GM23338 (cell line): ENCODE measurements around the gene CDC73. TPM values are rescaled to one million over a fixed set of nuclear protein-coding genes. Genes with fewer than 3 reads are reported as not detected.
A peak's percentile ranks its signal among the peaks of the same experiment; 100 is the strongest.

Experiments used
- ATAC-seq: fragments of 200-7000 bp; cut with Tn5 transposase; 3 replicates; pipeline ENCODE4 v1.9.1; 2020
- DNase-seq: peaks from one replicate; pipeline ENCODE4 v3.0.0-alpha.2; 2015; ENCODE audit warnings: low spot score
- H2AFZ ChIP-seq: fragments of 200-600 bp; sonication (generic); 2 replicates; pipeline ENCODE4 v1.8.0; 2016; ENCODE audit warnings: antibody characterized with exemption, mild to moderate bottlenecking, moderate library complexity
- H3F3A ChIP-seq: fragments of 200-600 bp; sonication (generic); replicated peaks from 2 replicates; pipeline ENCODE4 v1.8.0; 2017; ENCODE audit warnings: antibody characterized with exemption, mixed run types, low read depth
- H3K27ac ChIP-seq: fragments of 200-600 bp; sonication (generic); 2 replicates; pipeline ENCODE4 v1.6.1; 2016; ENCODE audit warnings: low read depth
- H3K27me3 ChIP-seq: fragments of 200-600 bp; sonication (generic); 2 replicates; pipeline ENCODE4 v1.8.0; 2016; ENCODE audit warnings: mild to moderate bottlenecking, mixed run types, moderate library complexity; ENCODE audit not compliant: insufficient read depth
- H3K36me3 ChIP-seq: fragments of 200-600 bp; sonication (generic); 2 replicates; pipeline ENCODE4 v1.8.0; 2016; ENCODE audit warnings: mild to moderate bottlenecking; ENCODE audit not compliant: insufficient read depth
- H3K4me1 ChIP-seq: fragments of 200-600 bp; sonication (generic); 2 replicates; pipeline ENCODE4 v1.8.0; 2016; ENCODE audit warnings: mild to moderate bottlenecking, moderate library complexity; ENCODE audit not compliant: insufficient read depth
- H3K4me2 ChIP-seq: fragments of 200-600 bp; sonication (generic); 2 replicates; pipeline ENCODE4 v1.7.1; 2017; ENCODE audit warnings: mixed run types
- H3K4me3 ChIP-seq: fragments of 200-600 bp; sonication (generic); 2 replicates; pipeline ENCODE4 v1.6.1; 2016; ENCODE audit warnings: mixed run types
- H3K79me2 ChIP-seq: fragments of 200-600 bp; sonication (generic); replicated peaks from 2 replicates; pipeline ENCODE4 v1.8.0; 2017; ENCODE audit warnings: mild to moderate bottlenecking; ENCODE audit not compliant: insufficient read depth
- H3K9me2 ChIP-seq: fragments of 200-600 bp; sonication (generic); 2 replicates; pipeline ENCODE4 v1.8.0; 2017; ENCODE audit not compliant: insufficient read depth
- H4K20me1 ChIP-seq: fragments of 200-600 bp; sonication (generic); replicated peaks from 2 replicates; pipeline ENCODE4 v1.8.0; 2017; ENCODE audit warnings: mild to moderate bottlenecking; ENCODE audit not compliant: insufficient read depth
- H3K27ac Mint-ChIP-seq: 2 replicates; pipeline ENCODE4 v1.8.0; 2020; ENCODE audit warnings: inconsistent platforms, mild to moderate bottlenecking, moderate library complexity, mixed read lengths
- H3K27me3 Mint-ChIP-seq: 3 replicates; pipeline ENCODE4 v1.8.0; 2022; ENCODE audit warnings: low read depth, mild to moderate bottlenecking, moderate library complexity, mixed read lengths, inconsistent platforms; ENCODE audit not compliant: insufficient read depth, poor library complexity
- H3K36me3 Mint-ChIP-seq: 3 replicates; pipeline ENCODE4 v1.8.0; 2021; ENCODE audit warnings: low read depth, mild to moderate bottlenecking, inconsistent platforms, moderate library complexity, mixed read lengths
- H3K4me1 Mint-ChIP-seq: 3 replicates; pipeline ENCODE4 v1.8.0; 2020; ENCODE audit warnings: mild to moderate bottlenecking, inconsistent platforms, mixed read lengths
- H3K4me3 Mint-ChIP-seq: 3 replicates; pipeline ENCODE4 v1.8.0; 2021; ENCODE audit warnings: moderate library complexity, mild to moderate bottlenecking, inconsistent platforms, mixed read lengths
- H3K9me3 Mint-ChIP-seq: 3 replicates; pipeline ENCODE4 v1.8.0; 2020; ENCODE audit warnings: moderate library complexity, mild to moderate bottlenecking, inconsistent platforms, mixed read lengths
- CREB1 ChIP-seq: fragments of 250-450 bp; sonication (Bioruptor Pico); IDR thresholded peaks from 2 replicates; pipeline ENCODE4 v1.5.0; 2020; ENCODE audit warnings: low read depth, mild to moderate bottlenecking, moderate library complexity
- EZH2 ChIP-seq: fragments of 200-600 bp; sonication (generic); IDR thresholded peaks from one replicate; pipeline ENCODE4 v1.8.0; 2017; ENCODE audit warnings: antibody characterized with exemption, mild to moderate bottlenecking, low read depth; ENCODE audit not compliant: unreplicated experiment
- EZH2phosphoT487 ChIP-seq: fragments of 200-600 bp; sonication (generic); IDR thresholded peaks from one replicate; pipeline ENCODE4 v1.8.1; 2018; ENCODE audit warnings: antibody characterized with exemption; ENCODE audit not compliant: unreplicated experiment
- JUNB ChIP-seq: IDR thresholded peaks from one replicate; pipeline ENCODE4 v1.6.1; 2016; ENCODE audit warnings: antibody characterized with exemption; ENCODE audit not compliant: unreplicated experiment
- NANOG ChIP-seq: IDR thresholded peaks from 2 replicates; pipeline ENCODE4 v1.6.1; 2016; ENCODE audit warnings: antibody characterized with exemption, borderline replicate concordance
- POLR2AphosphoS5 ChIP-seq: IDR thresholded peaks from 2 replicates; pipeline ENCODE4 v1.6.1; 2016; ENCODE audit warnings: antibody characterized with exemption, low read depth
- STAT1 ChIP-seq: IDR thresholded peaks from one replicate; pipeline ENCODE4 v1.6.1; 2016; ENCODE audit warnings: antibody characterized with exemption; ENCODE audit not compliant: unreplicated experiment
- ZNF114 ChIP-seq: fragments of 250-450 bp; sonication (Bioruptor Pico); IDR thresholded peaks from 2 replicates; pipeline ENCODE4 v1.5.0; 2020; ENCODE audit warnings: mild to moderate bottlenecking, moderate library complexity
- ZNF331 ChIP-seq: fragments of 250-450 bp; sonication (Bioruptor Pico); IDR thresholded peaks from 2 replicates; pipeline ENCODE4 v1.5.0; 2020; ENCODE audit warnings: low read depth, mild to moderate bottlenecking, moderate library complexity
- polyA plus RNA-seq: library from polyadenylated mRNA; unstranded; fragments of >200 nt; fragmentation: Nextera tagmentation; extraction: Ambion mirVana; gene quantifications from 2 replicates; pipeline ENCODE4 v1.2.1, GENCODE V29; 2016
- total RNA-seq: library from RNA; depleted of rRNA; stranded (reverse); fragments of >200 nt; shearing (Covaris generic); gene quantifications from 2 replicates; pipeline ENCODE4 v1.2.3, GENCODE V29; 2014
- TF ChIP-seq, protein P1 (sequence below): IDR thresholded peaks from one replicate; pipeline ENCODE4 v1.6.1; 2018; ENCODE audit warnings: antibody characterized with exemption; ENCODE audit not compliant: unreplicated experiment
- TF ChIP-seq, protein P2 (sequence below), 2 experiments: fragments of 200-600 bp in 1 of 2; sonication (generic) in 1 of 2; conservative IDR thresholded peaks; 2 replicates each; pipeline versions ENCODE4 v1.5.1 to v1.6.1; 2016 to 2017; ENCODE audit warnings: antibody characterized with exemption in 2 of 2, low read depth in 2 of 2, mild to moderate bottlenecking in 2 of 2, moderate library complexity in 1 of 2
- TF ChIP-seq, protein P3 (sequence below): IDR thresholded peaks from 2 replicates; pipeline ENCODE4 v1.6.1; 2016; ENCODE audit warnings: antibody characterized with exemption
- TF ChIP-seq, protein P4 (sequence below): fragments of 250-450 bp; sonication (Bioruptor Pico); IDR thresholded peaks from 2 replicates; pipeline ENCODE4 v1.5.0; 2020; ENCODE audit warnings: mild to moderate bottlenecking, moderate library complexity

CDC73 gene
- total and polyA plus RNA-seq, 2 experiments from 2014 or later: 40.4 to 63.2 TPM

DNA sequence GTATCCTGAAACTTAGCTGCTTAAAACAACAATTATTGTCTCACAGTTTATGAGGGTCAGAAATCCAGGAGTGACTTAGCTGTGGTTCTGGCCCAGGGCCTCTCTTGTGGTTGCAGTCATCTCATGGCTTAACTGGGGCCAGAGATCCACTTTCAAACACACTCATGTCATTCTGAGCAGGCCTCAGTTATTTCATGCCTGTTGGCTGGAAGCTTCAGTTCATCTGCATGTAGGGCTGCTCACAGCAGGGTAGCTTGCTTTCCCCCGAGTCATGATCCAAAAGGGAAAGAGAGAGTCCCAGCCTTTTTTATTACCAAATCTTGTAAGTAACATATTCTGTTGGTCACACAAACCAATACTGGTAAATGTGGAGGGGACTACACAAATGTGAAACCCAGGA is 161.2 kb downstream of the CDC73 start:
- DNase-seq (peak; percentile 50), ATAC-seq (peak; percentile 78)
- H3K27ac ChIP-seq: no peak overlapping the region

More for the DNA sequence above, 161.2 kb downstream of the CDC73 start:
- no peak overlapping the region for H2AFZ ChIP-seq
- H3K4me2 ChIP-seq: no peak overlapping the region
- H3K4me3 ChIP-seq: no peak overlapping the region
- H4K20me1 ChIP-seq: no peaks in the 10 kb centered on the region
- no peaks in the 10 kb centered on the region for H3K79me2 ChIP-seq
- no peaks in the 10 kb centered on the region for H3F3A ChIP-seq
- Mint-ChIP-seq H3K9me3 (0 out of 3 replicates have a peak, but pooled peaks cover 4% of the 10 kb centered on the region), H3K27ac (peak overlapping the region; percentile 90), H3K4me1 (peaks cover 4% of the 10 kb centered on the region; the same call in 1 of the 3 replicates), H3K36me3 (no peaks in the 10 kb centered on the region), H3K27me3 (peaks cover 4% of the 10 kb centered on the region), H3K4me3 (no peak overlapping the region)
- H3K9me2 ChIP-seq: peaks cover 9% of the 10 kb centered on the region; the same call in 1 of the 2 replicates
- no peaks in the 10 kb centered on the region for H3K27me3 ChIP-seq
- TF ChIP-seq ZNF114 (CRISPR knock-in tag) (no peak), STAT1 (no peak), POLR2AphosphoS5 (no peak), JUNB (no peak), EZH2phosphoT487 (no peak), ZNF331 (CRISPR knock-in tag) (no peak), NANOG (no peak), CREB1 (CRISPR knock-in tag) (no peak), EZH2 (no peak)
- TF ChIP-seq, protein P1, sequence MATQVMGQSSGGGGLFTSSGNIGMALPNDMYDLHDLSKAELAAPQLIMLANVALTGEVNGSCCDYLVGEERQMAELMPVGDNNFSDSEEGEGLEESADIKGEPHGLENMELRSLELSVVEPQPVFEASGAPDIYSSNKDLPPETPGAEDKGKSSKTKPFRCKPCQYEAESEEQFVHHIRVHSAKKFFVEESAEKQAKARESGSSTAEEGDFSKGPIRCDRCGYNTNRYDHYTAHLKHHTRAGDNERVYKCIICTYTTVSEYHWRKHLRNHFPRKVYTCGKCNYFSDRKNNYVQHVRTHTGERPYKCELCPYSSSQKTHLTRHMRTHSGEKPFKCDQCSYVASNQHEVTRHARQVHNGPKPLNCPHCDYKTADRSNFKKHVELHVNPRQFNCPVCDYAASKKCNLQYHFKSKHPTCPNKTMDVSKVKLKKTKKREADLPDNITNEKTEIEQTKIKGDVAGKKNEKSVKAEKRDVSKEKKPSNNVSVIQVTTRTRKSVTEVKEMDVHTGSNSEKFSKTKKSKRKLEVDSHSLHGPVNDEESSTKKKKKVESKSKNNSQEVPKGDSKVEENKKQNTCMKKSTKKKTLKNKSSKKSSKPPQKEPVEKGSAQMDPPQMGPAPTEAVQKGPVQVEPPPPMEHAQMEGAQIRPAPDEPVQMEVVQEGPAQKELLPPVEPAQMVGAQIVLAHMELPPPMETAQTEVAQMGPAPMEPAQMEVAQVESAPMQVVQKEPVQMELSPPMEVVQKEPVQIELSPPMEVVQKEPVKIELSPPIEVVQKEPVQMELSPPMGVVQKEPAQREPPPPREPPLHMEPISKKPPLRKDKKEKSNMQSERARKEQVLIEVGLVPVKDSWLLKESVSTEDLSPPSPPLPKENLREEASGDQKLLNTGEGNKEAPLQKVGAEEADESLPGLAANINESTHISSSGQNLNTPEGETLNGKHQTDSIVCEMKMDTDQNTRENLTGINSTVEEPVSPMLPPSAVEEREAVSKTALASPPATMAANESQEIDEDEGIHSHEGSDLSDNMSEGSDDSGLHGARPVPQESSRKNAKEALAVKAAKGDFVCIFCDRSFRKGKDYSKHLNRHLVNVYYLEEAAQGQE: no peak
- TF ChIP-seq, protein P2, sequence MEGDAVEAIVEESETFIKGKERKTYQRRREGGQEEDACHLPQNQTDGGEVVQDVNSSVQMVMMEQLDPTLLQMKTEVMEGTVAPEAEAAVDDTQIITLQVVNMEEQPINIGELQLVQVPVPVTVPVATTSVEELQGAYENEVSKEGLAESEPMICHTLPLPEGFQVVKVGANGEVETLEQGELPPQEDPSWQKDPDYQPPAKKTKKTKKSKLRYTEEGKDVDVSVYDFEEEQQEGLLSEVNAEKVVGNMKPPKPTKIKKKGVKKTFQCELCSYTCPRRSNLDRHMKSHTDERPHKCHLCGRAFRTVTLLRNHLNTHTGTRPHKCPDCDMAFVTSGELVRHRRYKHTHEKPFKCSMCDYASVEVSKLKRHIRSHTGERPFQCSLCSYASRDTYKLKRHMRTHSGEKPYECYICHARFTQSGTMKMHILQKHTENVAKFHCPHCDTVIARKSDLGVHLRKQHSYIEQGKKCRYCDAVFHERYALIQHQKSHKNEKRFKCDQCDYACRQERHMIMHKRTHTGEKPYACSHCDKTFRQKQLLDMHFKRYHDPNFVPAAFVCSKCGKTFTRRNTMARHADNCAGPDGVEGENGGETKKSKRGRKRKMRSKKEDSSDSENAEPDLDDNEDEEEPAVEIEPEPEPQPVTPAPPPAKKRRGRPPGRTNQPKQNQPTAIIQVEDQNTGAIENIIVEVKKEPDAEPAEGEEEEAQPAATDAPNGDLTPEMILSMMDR (conservative IDR thresholded peaks at IDR 0.05; ENCODE audit: low read depth in 2 of 2): no peak
- TF ChIP-seq, protein P3, sequence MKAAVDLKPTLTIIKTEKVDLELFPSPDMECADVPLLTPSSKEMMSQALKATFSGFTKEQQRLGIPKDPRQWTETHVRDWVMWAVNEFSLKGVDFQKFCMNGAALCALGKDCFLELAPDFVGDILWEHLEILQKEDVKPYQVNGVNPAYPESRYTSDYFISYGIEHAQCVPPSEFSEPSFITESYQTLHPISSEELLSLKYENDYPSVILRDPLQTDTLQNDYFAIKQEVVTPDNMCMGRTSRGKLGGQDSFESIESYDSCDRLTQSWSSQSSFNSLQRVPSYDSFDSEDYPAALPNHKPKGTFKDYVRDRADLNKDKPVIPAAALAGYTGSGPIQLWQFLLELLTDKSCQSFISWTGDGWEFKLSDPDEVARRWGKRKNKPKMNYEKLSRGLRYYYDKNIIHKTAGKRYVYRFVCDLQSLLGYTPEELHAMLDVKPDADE: no peak
- TF ChIP-seq, protein P4, sequence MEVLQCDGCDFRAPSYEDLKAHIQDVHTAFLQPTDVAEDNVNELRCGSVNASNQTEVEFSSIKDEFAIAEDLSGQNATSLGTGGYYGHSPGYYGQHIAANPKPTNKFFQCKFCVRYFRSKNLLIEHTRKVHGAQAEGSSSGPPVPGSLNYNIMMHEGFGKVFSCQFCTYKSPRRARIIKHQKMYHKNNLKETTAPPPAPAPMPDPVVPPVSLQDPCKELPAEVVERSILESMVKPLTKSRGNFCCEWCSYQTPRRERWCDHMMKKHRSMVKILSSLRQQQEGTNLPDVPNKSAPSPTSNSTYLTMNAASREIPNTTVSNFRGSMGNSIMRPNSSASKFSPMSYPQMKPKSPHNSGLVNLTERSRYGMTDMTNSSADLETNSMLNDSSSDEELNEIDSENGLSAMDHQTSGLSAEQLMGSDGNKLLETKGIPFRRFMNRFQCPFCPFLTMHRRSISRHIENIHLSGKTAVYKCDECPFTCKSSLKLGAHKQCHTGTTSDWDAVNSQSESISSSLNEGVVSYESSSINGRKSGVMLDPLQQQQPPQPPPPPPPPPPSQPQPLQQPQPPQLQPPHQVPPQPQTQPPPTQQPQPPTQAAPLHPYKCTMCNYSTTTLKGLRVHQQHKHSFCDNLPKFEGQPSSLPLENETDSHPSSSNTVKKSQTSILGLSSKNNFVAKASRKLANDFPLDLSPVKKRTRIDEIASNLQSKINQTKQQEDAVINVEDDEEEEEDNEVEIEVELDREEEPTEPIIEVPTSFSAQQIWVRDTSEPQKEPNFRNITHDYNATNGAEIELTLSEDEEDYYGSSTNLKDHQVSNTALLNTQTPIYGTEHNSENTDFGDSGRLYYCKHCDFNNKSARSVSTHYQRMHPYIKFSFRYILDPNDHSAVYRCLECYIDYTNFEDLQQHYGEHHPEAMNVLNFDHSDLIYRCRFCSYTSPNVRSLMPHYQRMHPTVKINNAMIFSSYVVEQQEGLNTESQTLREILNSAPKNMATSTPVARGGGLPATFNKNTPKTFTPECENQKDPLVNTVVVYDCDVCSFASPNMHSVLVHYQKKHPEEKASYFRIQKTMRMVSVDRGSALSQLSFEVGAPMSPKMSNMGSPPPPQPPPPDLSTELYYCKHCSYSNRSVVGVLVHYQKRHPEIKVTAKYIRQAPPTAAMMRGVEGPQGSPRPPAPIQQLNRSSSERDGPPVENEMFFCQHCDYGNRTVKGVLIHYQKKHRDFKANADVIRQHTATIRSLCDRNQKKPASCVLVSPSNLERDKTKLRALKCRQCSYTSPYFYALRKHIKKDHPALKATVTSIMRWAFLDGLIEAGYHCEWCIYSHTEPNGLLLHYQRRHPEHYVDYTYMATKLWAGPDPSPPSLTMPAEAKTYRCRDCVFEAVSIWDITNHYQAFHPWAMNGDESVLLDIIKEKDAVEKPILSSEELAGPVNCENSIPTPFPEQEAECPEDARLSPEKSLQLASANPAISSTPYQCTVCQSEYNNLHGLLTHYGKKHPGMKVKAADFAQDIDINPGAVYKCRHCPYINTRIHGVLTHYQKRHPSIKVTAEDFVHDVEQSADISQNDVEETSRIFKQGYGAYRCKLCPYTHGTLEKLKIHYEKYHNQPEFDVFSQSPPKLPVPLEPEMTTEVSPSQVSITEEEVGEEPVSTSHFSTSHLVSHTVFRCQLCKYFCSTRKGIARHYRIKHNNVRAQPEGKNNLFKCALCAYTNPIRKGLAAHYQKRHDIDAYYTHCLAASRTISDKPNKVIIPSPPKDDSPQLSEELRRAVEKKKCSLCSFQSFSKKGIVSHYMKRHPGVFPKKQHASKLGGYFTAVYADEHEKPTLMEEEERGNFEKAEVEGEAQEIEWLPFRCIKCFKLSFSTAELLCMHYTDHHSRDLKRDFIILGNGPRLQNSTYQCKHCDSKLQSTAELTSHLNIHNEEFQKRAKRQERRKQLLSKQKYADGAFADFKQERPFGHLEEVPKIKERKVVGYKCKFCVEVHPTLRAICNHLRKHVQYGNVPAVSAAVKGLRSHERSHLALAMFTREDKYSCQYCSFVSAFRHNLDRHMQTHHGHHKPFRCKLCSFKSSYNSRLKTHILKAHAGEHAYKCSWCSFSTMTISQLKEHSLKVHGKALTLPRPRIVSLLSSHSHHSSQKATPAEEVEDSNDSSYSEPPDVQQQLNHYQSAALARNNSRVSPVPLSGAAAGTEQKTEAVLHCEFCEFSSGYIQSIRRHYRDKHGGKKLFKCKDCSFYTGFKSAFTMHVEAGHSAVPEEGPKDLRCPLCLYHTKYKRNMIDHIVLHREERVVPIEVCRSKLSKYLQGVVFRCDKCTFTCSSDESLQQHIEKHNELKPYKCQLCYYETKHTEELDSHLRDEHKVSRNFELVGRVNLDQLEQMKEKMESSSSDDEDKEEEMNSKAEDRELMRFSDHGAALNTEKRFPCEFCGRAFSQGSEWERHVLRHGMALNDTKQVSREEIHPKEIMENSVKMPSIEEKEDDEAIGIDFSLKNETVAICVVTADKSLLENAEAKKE (CRISPR knock-in tag): no peak
- H3K36me3 ChIP-seq: no peaks in the 10 kb centered on the region
- H3K4me1 ChIP-seq: peaks cover 8% of the 10 kb centered on the region; the same call in 1 of the 2 replicates
